HG02885 (cell line): ENCODE results near the gene EXOC3L2.

Experiments
- ATAC-seq: cut with Tn5 transposase; IDR thresholded peaks from one replicate; pipeline ENCODE4 v1.9.1; 2021; ENCODE audit warnings: mild to moderate bottlenecking; ENCODE audit not compliant: unreplicated experiment, poor library complexity

The EXOC3L2 gene

GRCh38 chr19:45224645-45225044 is 20.6 kb downstream of the EXOC3L2 start:
- no peak for ATAC-seq

- no peak for ATAC-seq
Measured at GRCh38 chr19:45223879-45224278, 21.3 kb downstream of the EXOC3L2 start.

- ATAC-seq = no peak
Measured at GRCh38 chr19:45222724-45223123, 22.5 kb downstream of the EXOC3L2 start.

GRCh38 chr19:45218911-45219743 is 26.1 kb downstream of the EXOC3L2 start:
- ATAC-seq = no peak

- ATAC-seq = no peak
Measured at GRCh38 chr19:45218426-45218825, 26.8 kb downstream of the EXOC3L2 start.

- ATAC-seq = no peak
Measured at GRCh38 chr19:45217957-45218334, 27.3 kb downstream of the EXOC3L2 start.

GRCh38 chr19:45217193-45217956 is 27.8 kb downstream of the EXOC3L2 start:
- ATAC-seq = no peak

- no peak for ATAC-seq
Measured at GRCh38 chr19:45216667-45217066, 28.5 kb downstream of the EXOC3L2 start.

- no peak for ATAC-seq
Measured at GRCh38 chr19:45215391-45216191, 29.6 kb downstream of the EXOC3L2 start.

- no peak for ATAC-seq
Measured at GRCh38 chr19:45213031-45213430, 32.2 kb downstream of the EXOC3L2 start.

- no peak for ATAC-seq
Measured at GRCh38 chr19:45211751-45212381, 33.3 kb downstream of the EXOC3L2 start.

GRCh38 chr19:45206328-45206727 is 38.9 kb downstream of the EXOC3L2 start:
- no peak for ATAC-seq

- ATAC-seq = no peak
Measured at GRCh38 chr19:45205810-45206209, 39.4 kb downstream of the EXOC3L2 start.

- ATAC-seq = no peak
Measured at GRCh38 chr19:45202637-45203036, 42.6 kb downstream of the EXOC3L2 start.

GRCh38 chr19:45200568-45200967 is 44.6 kb downstream of the EXOC3L2 start:
- no peak for ATAC-seq

GRCh38 chr19:45195764-45196163 is 49.4 kb downstream of the EXOC3L2 start:
- ATAC-seq = no peak

GRCh38 chr19:45191375-45191774 is 53.8 kb downstream of the EXOC3L2 start:
- no peak for ATAC-seq

- ATAC-seq = no peak
Measured at GRCh38 chr19:45189971-45190370, 55.2 kb downstream of the EXOC3L2 start.

GRCh38 chr19:45187421-45188100 is 57.6 kb downstream of the EXOC3L2 start:
- ATAC-seq = no peak
